Kidney glomerular epithelial cell (primary cell): ENCODE measurements around the gene DLG5.
"Not testable (repeated sequence)": the region's sequence is repeated elsewhere in the genome, so short reads cannot be mapped to it uniquely, and the experiment has no call there.

ENCODE experiments used
- DNase-seq: peaks from one replicate; lab custom pipeline; 2025; lab: John Stamatoyannopoulos, UW

Gene DLG5

DNA sequence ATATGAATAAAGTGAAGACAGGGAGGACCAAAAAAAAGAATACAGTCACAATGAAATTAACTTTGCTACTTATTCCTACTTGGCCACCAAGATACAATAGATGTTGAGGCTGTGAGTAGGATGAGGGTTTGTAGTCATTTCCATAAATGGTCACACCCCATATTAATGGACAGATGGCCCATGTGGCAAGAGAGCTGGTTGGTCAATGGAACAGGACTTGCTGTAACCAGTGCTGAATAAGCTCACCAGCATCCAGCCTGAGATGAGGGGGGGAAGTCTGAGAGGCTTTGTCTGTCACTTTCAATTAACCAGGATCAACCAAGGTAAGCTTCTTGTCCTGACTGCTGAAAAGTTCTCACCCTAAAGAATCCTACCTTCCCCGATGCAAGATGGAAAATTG lies 158.5 kb downstream of the DLG5 start:
- DNase-seq, result no peak

DNA sequence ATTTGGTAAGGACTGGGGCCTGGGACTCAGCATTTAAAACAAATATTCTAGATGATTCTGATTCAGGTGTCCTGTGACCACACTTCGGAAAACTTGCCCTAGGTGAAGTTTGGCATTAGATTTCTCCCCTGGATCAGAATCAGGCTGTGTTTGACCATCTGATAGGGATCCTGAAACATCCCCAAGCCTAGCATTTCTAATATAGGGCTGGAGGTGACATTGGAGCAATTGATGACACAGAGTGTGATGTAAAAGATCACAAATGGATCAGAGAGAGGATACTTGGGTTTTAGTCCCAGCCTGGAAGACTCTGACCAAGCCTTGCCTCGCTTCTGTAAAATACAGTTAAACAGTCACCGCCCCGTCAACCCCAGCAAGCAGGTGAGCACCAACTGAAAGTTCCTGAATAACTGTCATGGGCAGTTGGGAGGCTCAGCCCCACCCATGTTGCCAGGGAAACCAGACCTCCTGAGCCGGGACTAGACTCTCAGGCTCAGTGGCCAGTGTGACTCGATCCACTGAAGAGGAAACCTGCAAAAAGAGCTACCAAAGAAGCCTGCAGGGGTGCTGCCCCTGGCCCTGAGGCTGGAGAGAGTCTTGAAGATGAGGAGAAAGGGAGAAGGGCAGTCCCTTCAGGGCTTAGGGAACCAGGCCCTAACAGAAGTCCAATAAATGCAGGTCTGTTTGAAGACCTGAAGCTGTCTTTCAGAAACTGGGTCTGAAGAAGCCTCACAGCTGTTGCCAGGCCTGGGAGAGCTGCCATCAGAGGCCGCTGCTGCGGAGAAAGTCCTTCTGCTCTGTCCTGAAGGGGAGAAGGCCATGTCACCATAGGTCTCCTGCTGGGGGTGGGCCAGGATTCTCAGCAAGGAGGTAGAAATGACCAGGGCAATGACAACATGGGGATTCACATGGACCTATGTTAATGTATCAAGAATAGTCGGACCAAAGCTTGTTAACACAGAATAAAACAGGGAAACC lies 162.8 kb downstream of the DLG5 start:
- DNase-seq, result no peak

DNA sequence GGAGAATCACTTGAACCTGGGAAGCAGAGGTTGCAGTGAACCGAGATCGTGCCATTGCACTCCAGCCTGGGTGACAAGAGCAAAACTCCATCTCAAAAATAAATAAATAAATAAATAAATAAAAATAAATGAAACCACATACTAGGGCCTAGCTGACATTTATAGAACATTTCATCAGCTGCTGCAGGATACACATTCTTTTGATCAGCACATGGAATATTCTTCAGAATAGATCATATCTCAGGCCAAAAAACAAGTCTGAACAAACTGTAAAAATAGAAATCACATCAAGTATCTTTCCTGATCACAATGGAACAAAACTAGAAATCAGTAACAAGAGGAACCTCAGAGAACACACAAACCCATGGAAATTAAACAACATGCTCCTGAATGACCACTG lies 168.1 kb downstream of the DLG5 start:
- DNase-seq, result not testable (repeated sequence)

DNA sequence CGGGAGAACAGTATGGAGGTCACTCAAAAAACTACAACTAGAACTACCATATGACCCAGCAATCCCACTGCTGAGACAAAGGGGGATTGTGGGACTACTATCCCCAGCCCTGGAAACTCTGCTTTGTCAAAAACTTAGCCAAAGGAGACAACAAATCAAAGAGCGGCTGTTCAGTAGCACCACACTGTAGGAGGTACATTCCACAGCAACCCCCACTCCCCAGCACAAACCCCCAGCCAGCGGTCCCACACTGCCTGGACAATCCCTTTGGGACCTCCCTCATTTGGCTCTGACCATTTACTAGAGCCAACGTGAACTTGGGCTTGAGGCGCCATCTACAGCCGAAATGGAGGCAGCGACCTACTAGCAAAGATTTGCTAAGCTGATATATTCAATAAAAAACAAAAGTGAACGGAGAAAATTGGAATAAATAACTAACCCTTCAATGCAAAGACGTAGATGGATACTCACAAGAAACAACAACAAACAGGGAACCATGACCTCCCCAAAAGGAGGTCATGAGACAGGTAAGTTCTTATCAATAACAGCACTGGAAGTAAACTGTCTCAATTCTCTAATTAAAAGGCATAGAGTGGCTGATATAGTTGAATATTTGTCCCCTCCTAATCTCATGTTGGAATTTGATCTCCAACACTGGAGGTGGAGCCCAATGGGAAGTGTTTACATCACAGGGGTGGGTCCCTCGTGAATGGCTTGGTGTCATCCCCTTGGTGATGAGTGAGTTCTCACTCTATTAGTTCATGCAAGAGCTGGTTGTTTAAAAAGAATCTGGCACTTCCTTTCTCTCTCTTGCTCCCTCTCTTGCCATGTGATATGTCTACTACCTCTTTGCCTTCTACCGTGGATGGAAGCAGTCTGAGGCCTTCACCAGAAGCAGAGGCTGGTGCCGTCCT lies 170.0 kb downstream of the DLG5 start:
- peak; percentile 27 for DNase-seq

DNA sequence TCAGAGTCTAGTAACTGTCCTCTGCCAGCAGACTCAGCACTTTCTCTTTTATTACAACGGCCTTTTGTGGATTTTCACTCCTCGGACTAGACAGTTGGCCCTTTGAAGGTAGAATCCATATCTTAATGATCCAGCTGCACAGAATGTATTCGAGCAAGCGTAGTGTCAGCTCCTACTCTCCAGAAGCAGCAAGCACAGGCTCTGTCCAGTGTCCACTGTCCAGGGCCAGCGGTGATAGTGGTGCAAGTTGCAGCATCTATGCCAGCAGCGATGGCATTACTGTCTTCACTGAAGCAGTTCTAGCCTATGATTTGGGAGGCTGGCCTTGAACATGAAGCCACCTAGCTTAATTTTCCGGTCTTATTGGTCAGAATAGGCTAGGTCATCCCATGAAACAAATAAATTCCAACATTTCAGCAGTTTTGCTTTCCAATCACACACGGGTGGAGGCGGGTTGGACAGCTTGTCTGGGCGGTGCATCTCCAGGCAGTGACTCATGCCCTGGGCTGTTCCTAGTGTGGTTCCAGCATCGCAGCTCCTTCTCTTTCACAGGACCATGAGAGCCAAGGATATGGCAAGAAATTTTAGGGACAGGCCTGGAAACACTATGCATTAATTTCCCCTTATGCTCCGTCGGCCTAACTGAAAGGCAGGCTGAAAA lies 180.4 kb downstream of the DLG5 start:
- DNase-seq, result no peak

DNA sequence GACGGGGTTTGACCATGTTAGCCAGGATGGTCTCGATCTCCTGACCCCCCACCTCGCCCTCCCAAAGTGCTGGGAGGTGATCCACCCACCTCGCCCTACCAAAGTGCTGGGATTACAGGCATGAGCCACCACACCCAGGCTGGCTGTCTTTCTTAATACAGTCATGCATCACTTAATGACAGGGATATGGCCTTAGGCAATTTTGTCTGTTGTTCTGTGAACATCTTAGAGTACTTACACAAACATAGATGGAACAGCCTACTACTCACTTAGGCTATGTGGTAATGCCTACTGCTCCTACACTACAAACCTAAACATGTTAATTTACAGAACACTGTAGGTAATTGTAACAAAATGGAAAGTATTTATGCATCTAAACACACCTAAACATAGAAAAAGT lies 182.3 kb downstream of the DLG5 start:
- DNase-seq, result no peak

DNA sequence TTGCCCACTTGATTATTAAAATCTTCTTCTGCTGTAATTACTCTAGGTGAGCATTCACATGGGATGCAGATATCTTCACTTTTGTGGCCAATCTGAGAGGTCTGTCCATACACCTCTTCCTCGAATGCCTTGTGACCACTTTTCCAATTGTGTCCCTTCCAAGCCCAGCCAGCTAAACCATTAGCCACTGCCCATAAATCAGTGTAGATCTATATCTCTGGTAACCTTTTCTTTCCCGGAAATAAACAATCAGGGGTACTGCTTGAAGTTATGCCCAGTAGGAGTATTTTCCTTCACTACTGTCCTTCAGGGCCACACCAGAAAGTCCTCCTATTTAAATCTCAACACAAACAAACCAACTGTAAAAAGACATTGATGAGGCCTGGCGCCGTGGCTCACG lies 184.4 kb downstream of the DLG5 start:
- no peak for DNase-seq

DNA sequence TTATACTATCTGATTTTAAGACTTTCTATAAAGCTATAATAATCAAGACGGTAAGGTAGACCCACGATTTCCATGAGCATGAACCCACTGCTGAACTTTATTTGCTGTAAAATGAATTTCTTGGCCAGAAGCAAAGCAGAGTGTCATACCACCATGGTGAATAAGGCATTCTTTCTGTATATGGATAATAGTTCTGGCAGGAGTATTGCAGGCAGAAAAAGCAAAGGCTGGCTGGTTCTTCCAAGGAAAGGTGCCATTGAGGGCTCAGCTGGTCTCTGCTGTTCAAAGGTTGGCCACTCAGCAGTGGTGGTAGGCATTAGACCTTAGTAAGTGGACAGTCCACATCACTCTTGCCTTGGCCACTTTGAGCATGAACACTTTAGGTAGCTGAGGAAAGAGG lies 184.8 kb downstream of the DLG5 start:
- DNase-seq, result no peak
